Thoracic aorta (tissue), 2 donors: Measurements from ENCODE around the gene SENP6. TPM values are rescaled to one million over a fixed set of nuclear protein-coding genes. Genes with fewer than 3 reads are reported as not detected.
"Not testable (repeated sequence)": the region's sequence is repeated elsewhere in the genome, so short reads cannot be mapped to it uniquely, and the experiment has no call there.

Experiments used
- ATAC-seq: fragments of 150-250 bp; one replicate; pipeline ENCODE4 v1.8.0; 2017; ENCODE audit warnings: low read depth; ENCODE audit not compliant: insufficient number of reproducible peaks, low FRiP score
- DNase-seq: peaks from one replicate; pipeline ENCODE4 v3.0.0-alpha.2; 2020; ENCODE audit warnings: low spot score
- H3K27ac ChIP-seq, 2 donors: fragments of 200-600 bp; sonication (generic); 1 replicate in 1 of 2; 2 replicates in 1 of 2; pipeline ENCODE4 v1.5.1; 2016; ENCODE audit warnings: mild to moderate bottlenecking in 2 of 2, moderate library complexity in 2 of 2
- H3K27me3 ChIP-seq: fragments of 200-600 bp; sonication (generic); replicated peaks from 2 replicates; pipeline ENCODE4 v1.6.0; 2016; ENCODE audit warnings: mild to moderate bottlenecking; ENCODE audit not compliant: insufficient read depth
- H3K36me3 ChIP-seq: fragments of 200-600 bp; sonication (generic); one replicate; pipeline ENCODE4 v1.5.1; 2016
- H3K4me1 ChIP-seq, 2 donors: fragments of 200-600 bp; sonication (generic); 1 replicate in 1 of 2; 2 replicates in 1 of 2; pipeline versions ENCODE4 v1.5.1 to v1.6.0; 2016; ENCODE audit warnings: low read depth in 2 of 2, mild to moderate bottlenecking in 1 of 2; ENCODE audit not compliant: control insufficient read depth in 1 of 2
- H3K4me3 ChIP-seq: fragments of 200-600 bp; sonication (generic); 2 replicates; pipeline ENCODE4 v1.5.1; 2016; ENCODE audit warnings: mild to moderate bottlenecking
- H3K9me3 ChIP-seq: fragments of 200-600 bp; sonication (generic); 2 replicates; pipeline ENCODE4 v1.5.1; 2016
- CTCF ChIP-seq: fragments of 200-600 bp; sonication (generic); IDR thresholded peaks from one replicate; pipeline ENCODE4 v1.5.1; 2019; ENCODE audit warnings: antibody characterized with exemption
- total RNA-seq, 2 donors: library from RNA; depleted of rRNA; stranded (reverse); fragments of >200 nt; gene quantifications; one replicate each; pipeline versions ENCODE4 v1.1.0 to v1.2.3, GENCODE V29; 2016

SENP6 gene
- total RNA-seq, 2 donors from 2014 or later, result 115 to 163 TPM

- H3K36me3 ChIP-seq, result no peaks in the 10 kb centered on the region
- no peak for TF ChIP-seq CTCF
- H3K4me1 ChIP-seq, result no peaks in the 10 kb centered on the region
- H3K9me3 ChIP-seq, result no peaks in the 10 kb centered on the region
- H3K4me3 ChIP-seq, result no peak overlapping the region
- no peaks in the 10 kb centered on the region for H3K27me3 ChIP-seq
- no peak for ATAC-seq
- DNase-seq, result no peak
- no peak overlapping the region for H3K27ac ChIP-seq
Observed at GRCh38 chr6:75568100-75568499, 33.6 kb upstream of the SENP6 start.

- no peak for ATAC-seq
- H3K27ac ChIP-seq, result no peak overlapping the region
- no peak overlapping the region for H3K4me3 ChIP-seq
Observed at GRCh38 chr6:75568965-75569364, 32.7 kb upstream of the SENP6 start.

GRCh38 chr6:75570671-75571070 is 31.0 kb upstream of the SENP6 start:
- H3K4me1 ChIP-seq, H3K27me3 ChIP-seq, H3K36me3 ChIP-seq, H3K9me3 ChIP-seq, ATAC-seq, DNase-seq: not testable (repeated sequence)
- Histone ChIP-seq H3K4me3 (peak overlapping the region; percentile 13), H3K27ac (peak overlapping the region; percentile 38 to 76)

More at GRCh38 chr6:75568965-75569364, 32.7 kb upstream of the SENP6 start:
- no peaks in the 10 kb centered on the region for H3K36me3 ChIP-seq
- no peaks in the 10 kb centered on the region for H3K9me3 ChIP-seq
- TF ChIP-seq CTCF, result no peak
- no peak for DNase-seq
- no peaks in the 10 kb centered on the region for H3K27me3 ChIP-seq
- H3K4me1 ChIP-seq, result no peaks in the 10 kb centered on the region

GRCh38 chr6:75572072-75572471 is 29.6 kb upstream of the SENP6 start:
- H3K4me3 ChIP-seq, result no peak overlapping the region
- H3K9me3 ChIP-seq, result no peaks in the 10 kb centered on the region
- no peaks in the 10 kb centered on the region for H3K36me3 ChIP-seq
- H3K4me1 ChIP-seq, result no peaks in the 10 kb centered on the region
- no peaks in the 10 kb centered on the region for H3K27me3 ChIP-seq
- TF ChIP-seq CTCF, result no peak
- no peak for ATAC-seq
- no peak for DNase-seq
- no peak overlapping the region for H3K27ac ChIP-seq

- H3K27me3 ChIP-seq, result no peaks in the 10 kb centered on the region
- DNase-seq, result no peak
- TF ChIP-seq CTCF, result no peak
- no peak overlapping the region for H3K4me3 ChIP-seq
- no peaks in the 10 kb centered on the region for H3K9me3 ChIP-seq
- ATAC-seq, result no peak
- no peaks in the 10 kb centered on the region for H3K36me3 ChIP-seq
- H3K27ac ChIP-seq, result no peak overlapping the region
- no peaks in the 10 kb centered on the region for H3K4me1 ChIP-seq
Observed at GRCh38 chr6:75579951-75580350, 21.7 kb upstream of the SENP6 start.

- Histone ChIP-seq H3K9me3 (no peaks in the 10 kb centered on the region), H3K36me3 (no peaks in the 10 kb centered on the region), H3K27me3 (no peaks in the 10 kb centered on the region), H3K4me3 (no peak overlapping the region), H3K27ac (no peak overlapping the region), H3K4me1 (no peaks in the 10 kb centered on the region)
- no peak for TF ChIP-seq CTCF
- DNase-seq, result no peak
- ATAC-seq, result no peak
Observed at GRCh38 chr6:75581231-75581630, 20.4 kb upstream of the SENP6 start.

GRCh38 chr6:75584552-75584951 is 17.1 kb upstream of the SENP6 start:
- DNase-seq, H3K27ac ChIP-seq, H3K4me1 ChIP-seq, H3K27me3 ChIP-seq, ATAC-seq, H3K36me3 ChIP-seq, H3K9me3 ChIP-seq, H3K4me3 ChIP-seq: not testable (repeated sequence)
